Motor neuron (in vitro differentiated cells): Measurements from ENCODE around the gene BMX. TPM values are rescaled to one million over a fixed set of nuclear protein-coding genes. Genes with fewer than 3 reads are reported as not detected.

Experiments
- ATAC-seq, 8 experiments: fragments of 200-7000 bp; cut with Tn5 transposase; replicated peaks in 6 of 8; 2 replicates each; pipeline ENCODE4 v1.8.0; 2021; ENCODE audit warnings: mild to moderate bottlenecking in 8 of 8, moderate library complexity in 8 of 8
- H3K27ac ChIP-seq, 2 donors: fragments of 250-450 bp; sonication (Bioruptor Pico); 2 replicates each; pipeline ENCODE4 v1.9.0; 2021; ENCODE audit warnings: antibody characterized with exemption in 2 of 2, mild to moderate bottlenecking in 2 of 2, moderate library complexity in 1 of 2
- H3K4me1 ChIP-seq, 2 donors: fragments of 250-450 bp; sonication (Bioruptor Pico); replicated peaks in 1 of 2; 2 replicates each; pipeline ENCODE4 v1.6.1; 2021; ENCODE audit warnings: antibody characterized with exemption in 2 of 2, mild to moderate bottlenecking in 2 of 2, moderate library complexity in 1 of 2
- H3K4me3 ChIP-seq, 5 donors: fragments of 250-450 bp; sonication (Bioruptor Pico); 2 replicates each; pipeline ENCODE4 v1.9.0; 2021; ENCODE audit warnings: antibody characterized with exemption in 5 of 5, mild to moderate bottlenecking in 5 of 5, moderate library complexity in 4 of 5
- WGBS, 10 experiments: fragments of 450-650 bp; shearing (Covaris generic); methylation state at CpG; one replicate each; pipeline ENCODE4 v1.0.0; 2022; 5-methylcytosine and 5-hydroxymethylcytosine counted together
- in situ Hi-C, 9 experiments: fragments of 400-800 bp; cut with MboI; loops; one replicate each; pipeline ENCODE4 v1.15.0; 2021; ENCODE audit warnings: low sequenced_read_pairs in 9 of 9, low pct_unique_long_range_greater_than_20kb in 2 of 9; ENCODE audit not compliant: unreplicated experiment in 9 of 9
- total RNA-seq, 8 experiments: library from RNA; unstranded; fragments of 300-600 nt; gene quantifications; 2 replicates each; pipeline versions ENCODE4 v1.2.3 to v1.2.4, GENCODE V29; 2022

Gene BMX
- total RNA-seq, 8 experiments from 2014 or later, result 0.05 to 1.4 (median 0.18) TPM; not detected in 4

DNA sequence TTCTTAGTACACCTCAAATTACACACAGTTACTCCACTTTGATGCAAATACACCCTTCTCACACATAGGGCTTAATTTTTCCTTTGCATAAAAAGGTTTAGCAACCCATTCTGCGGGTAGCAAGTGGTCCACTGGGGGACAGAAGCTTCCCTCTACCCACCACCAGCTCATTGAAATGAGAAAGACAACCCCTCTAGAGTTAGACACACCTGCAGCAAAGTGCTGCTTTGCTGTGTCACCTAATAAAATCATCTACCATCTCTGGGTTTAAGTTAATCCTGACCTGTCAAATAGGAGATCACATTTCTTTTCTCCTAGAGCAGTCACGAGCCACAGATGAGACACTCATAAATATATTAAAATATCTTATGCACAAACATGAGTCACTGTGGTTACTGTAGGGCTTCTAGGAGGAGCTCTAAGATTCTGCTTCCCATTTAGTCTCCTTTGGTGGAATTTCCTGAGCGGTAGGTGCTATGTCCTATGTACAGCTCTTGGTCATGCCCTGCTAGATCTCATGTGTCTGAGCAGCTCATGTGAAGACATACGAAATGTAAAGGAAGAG, 11.9 kb downstream of the BMX start:
- no peaks in the 10 kb centered on the region for H3K4me1 ChIP-seq
- 0 to 100% (median 60%) methylated on average over 1 to 4 of the region's 4 CpGs; no CpG with 5 or more reads in 5 of the 10 experiments for WGBS, 10 experiments
- H3K4me3 ChIP-seq, result no peak overlapping the region
- peak in 3 of 8 experiments; percentile 99 to 100 (median 100) for ATAC-seq
- in situ Hi-C loops, result no loop called here
- no peak overlapping the region for H3K27ac ChIP-seq

- no peak for ATAC-seq
- Histone ChIP-seq H3K4me3 (no peak overlapping the region), H3K27ac (no peak overlapping the region), H3K4me1 (no peaks in the 10 kb centered on the region)
- 17 to 100% (median 40%) methylated on average over 1 of the region's 1 CpG; no CpG with 5 or more reads in 5 of the 10 experiments for WGBS, 10 experiments
- in situ Hi-C loops, result no loop called here
These were observed 13.7 kb downstream of the BMX start for GRCh38 chrX:15514279-15514678.

DNA sequence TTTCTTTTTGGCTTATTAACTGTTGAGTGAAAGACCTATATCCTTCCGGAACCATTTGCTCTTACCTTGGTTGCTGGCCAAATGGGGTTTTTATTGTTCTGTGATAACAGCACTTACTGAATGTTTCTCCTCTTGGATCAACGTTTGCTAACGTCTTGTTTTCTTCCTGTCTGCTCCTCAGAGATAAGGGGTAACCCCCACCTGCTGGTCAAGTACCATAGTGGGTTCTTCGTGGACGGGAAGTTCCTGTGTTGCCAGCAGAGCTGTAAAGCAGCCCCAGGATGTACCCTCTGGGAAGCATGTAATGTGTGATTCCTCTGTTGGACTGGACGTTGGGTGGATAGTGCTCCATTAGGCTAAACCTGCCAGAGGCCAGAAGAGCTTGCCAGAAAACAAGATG, 15.3 kb downstream of the BMX start:
- Histone ChIP-seq H3K4me1 (no peaks in the 10 kb centered on the region), H3K4me3 (no peak overlapping the region), H3K27ac (no peak overlapping the region)
- ATAC-seq, result no peak
- WGBS, 10 experiments, result 55 to 100% (median 85%) methylated on average over 1 to 4 of the region's 6 CpGs; no CpG with 5 or more reads in 4 of the 10 experiments
- in situ Hi-C loops, result no loop called here

DNA sequence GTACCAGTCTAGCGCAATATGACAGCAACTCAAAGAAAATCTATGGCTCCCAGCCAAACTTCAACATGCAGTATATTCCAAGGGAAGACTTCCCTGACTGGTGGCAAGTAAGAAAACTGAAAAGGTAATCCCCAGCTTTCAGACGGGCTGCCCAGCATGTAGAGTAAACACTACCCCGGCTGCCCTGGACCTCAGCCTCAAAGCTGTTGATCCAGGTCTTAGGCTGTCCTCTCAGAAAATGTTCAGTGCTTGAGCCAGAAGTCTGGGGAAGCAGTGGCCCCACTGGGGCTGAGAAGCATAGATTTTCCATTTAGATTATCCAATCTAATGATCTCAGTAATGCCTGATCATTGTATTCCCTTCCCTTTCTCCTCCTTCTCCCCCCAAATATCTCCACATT, 21.9 kb downstream of the BMX start:
- ATAC-seq, result no peak
- H3K4me1 ChIP-seq, result no peaks in the 10 kb centered on the region
- H3K27ac ChIP-seq, result no peak overlapping the region
- no peak overlapping the region for H3K4me3 ChIP-seq
- 60 to 100% (median 89%) methylated on average over 1 to 2 of the region's 3 CpGs; no CpG with 5 or more reads in 6 of the 10 experiments for WGBS, 10 experiments
- in situ Hi-C loops, result no loop called here

GRCh38 chrX:15523088-15523487, 22.5 kb downstream of the BMX start:
- no peaks in the 10 kb centered on the region for H3K4me1 ChIP-seq
- ATAC-seq, result no peak
- H3K27ac ChIP-seq, result no peak overlapping the region
- H3K4me3 ChIP-seq, result no peak overlapping the region
- in situ Hi-C loops, result no loop called here

- Histone ChIP-seq H3K4me3 (no peak overlapping the region), H3K27ac (no peak overlapping the region), H3K4me1 (no peaks in the 10 kb centered on the region)
- in situ Hi-C loops, result no loop called here
- no peak for ATAC-seq
These were observed 23.8 kb downstream of the BMX start for GRCh38 chrX:15524417-15524816.

DNA sequence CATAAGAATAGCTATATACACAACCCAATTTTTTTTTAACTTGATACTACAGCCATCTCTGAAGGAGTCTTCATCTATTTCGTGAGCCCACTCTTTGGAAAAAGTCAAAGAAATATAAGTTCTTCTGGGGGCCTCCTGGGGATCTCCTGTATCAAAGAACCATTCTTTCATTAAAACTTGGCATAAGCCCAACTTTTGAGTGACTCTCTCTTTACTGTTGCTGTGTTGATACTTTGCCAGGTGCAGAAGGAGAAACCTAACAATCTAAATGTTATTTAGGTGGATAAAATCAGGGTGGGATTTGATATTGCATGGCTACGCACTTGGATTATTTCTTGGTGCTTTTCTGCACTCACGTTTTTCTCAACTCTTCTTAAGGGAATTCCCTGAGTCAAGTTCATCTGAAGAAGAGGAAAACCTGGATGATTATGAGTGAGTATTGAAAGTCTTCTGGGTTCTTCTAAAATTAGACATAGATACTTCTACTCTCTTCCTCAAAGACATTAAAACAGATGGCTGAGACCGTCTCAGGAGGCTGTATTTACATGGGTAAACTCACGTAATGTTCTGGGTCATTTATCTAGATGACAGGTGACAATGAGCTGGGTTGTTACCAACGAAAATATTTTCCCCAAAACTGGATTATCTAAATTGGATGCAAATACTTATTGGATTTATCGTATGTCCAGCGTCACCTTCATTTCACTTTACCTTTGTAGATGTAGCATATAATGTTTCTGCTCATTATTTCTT, 25.2 kb downstream of the BMX start:
- no peak overlapping the region for H3K4me3 ChIP-seq
- no peak overlapping the region for H3K27ac ChIP-seq
- H3K4me1 ChIP-seq, result no peaks in the 10 kb centered on the region
- WGBS, 10 experiments, result 40 to 100% (median 85%) methylated on average over 1 to 7 of the region's 8 CpGs; no CpG with 5 or more reads in 1 of the 10 experiments
- ATAC-seq, result no peak
- in situ Hi-C loops, result no loop called here

DNA sequence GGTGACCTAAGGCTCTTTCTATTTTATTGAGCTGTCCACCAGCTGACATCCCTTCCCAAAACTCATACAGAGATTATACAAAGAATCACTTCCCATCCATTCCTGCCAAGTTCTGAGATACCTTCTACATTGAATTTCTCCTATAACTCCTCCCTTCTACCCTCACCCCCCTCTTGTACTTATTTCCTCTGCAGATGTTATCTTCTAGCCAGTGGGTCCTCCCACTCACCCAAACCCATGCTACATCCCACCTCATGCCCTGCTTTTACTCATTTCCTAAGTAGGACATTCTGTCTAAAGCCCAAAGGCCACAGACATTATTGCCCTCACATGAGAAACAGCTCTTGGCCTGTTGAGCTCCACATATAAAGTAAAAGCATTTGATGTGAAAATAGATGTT, 28.6 kb downstream of the BMX start:
- no peak for ATAC-seq
- H3K4me1 ChIP-seq, result no peaks in the 10 kb centered on the region
- in situ Hi-C loops, result no loop called here
- no peak overlapping the region for H3K27ac ChIP-seq
- H3K4me3 ChIP-seq, result no peak overlapping the region

- WGBS, 10 experiments, result 83 to 94% methylated on average over 3 of the region's 6 CpGs; no CpG with 5 or more reads in 8 of the 10 experiments
- in situ Hi-C loops, result no loop called here
- H3K4me1 ChIP-seq, result no peaks in the 10 kb centered on the region
- ATAC-seq, result peak in 3 of 8 experiments; percentile 36 to 79 (median 59)
- H3K4me3 ChIP-seq, result no peak overlapping the region
- H3K27ac ChIP-seq, result no peak overlapping the region
These were observed 29.7 kb downstream of the BMX start for GRCh38 chrX:15530318-15530717.

GRCh38 chrX:15546745-15547144, 46.1 kb downstream of the BMX start:
- Histone ChIP-seq H3K27ac (no peak overlapping the region), H3K4me1 (no peaks in the 10 kb centered on the region), H3K4me3 (no peak overlapping the region)
- in situ Hi-C loops, result no loop called here
- WGBS, 10 experiments, result 80 to 100% (median 86%) methylated on average over 1 to 4 of the region's 5 CpGs; no CpG with 5 or more reads in 7 of the 10 experiments
- no peak for ATAC-seq

DNA sequence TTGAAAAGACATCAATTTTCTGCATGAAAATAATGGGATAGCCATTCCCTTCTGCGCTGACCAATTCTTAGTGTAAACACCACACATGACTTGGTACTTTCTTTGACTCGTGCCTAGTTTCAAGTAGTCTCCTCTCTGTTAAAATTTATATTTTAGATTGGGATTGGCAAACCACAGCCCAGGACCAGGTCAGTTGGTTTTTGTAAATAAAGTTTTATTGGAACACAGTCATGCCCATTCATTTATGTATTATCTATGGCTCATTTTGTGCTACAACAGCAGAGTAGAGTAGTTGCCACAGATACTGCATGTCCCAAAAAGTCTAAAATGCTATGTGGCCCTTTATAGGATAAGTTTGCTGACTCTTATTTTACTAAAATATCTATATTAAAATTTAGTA, 46.7 kb downstream of the BMX start:
- H3K27ac ChIP-seq, result no peak overlapping the region
- no peak for ATAC-seq
- H3K4me1 ChIP-seq, result no peaks in the 10 kb centered on the region
- WGBS, 10 experiments, result 0 to 100% (median 100%) methylated on average over 1 of the region's 2 CpGs; no CpG with 5 or more reads in 5 of the 10 experiments
- in situ Hi-C loops, result no loop called here
- no peak overlapping the region for H3K4me3 ChIP-seq

DNA sequence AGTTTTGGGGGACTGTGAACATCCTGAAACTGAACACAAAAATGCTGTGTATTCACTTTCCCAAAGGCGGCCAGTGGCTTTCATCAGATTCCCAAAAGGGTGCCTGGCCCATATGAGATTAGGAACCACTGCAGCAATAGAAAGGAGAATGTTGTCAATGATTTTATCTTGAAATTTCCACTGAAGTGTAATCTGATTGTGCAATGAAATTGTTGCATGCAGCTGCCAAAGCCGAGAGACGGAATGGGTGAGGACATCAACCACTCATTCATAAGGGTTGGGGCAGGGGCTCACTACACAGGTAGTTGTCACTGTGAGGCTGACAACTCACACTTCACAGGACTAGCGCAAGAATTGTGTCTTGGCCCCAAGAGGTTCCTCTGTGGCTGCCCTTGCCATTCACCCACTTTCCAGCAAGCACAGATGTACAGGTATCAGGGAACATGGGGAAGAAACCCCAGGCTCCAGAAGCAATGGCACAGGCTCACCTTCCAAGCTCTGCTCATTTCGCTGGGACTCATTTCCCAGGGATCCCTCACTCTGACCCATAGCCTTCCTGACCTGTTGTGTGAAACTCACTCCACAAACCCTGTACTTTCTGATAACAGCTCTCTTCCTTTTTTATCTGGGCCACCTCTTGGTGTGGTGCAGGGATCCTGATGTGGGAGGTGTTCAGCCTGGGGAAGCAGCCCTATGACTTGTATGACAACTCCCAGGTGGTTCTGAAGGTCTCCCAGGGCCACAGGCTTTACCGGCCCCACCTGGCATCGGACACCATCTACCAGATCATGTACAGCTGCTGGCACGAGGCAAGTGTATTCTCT, 48.8 kb downstream of the BMX start:
- no peak for ATAC-seq
- Histone ChIP-seq H3K4me1 (no peaks in the 10 kb centered on the region), H3K27ac (no peak overlapping the region), H3K4me3 (no peak overlapping the region)
- in situ Hi-C loops, result no loop called here
- 56 to 100% (median 89%) methylated on average over 1 to 7 of the region's 8 CpGs; no CpG with 5 or more reads in 3 of the 10 experiments for WGBS, 10 experiments

- Histone ChIP-seq H3K4me3 (no peak overlapping the region), H3K27ac (no peak overlapping the region), H3K4me1 (no peaks in the 10 kb centered on the region)
- peak in 1 of 8 experiments; percentile 75 for ATAC-seq
- in situ Hi-C loops, result no loop called here
- WGBS, 10 experiments, result 0 to 93% (median 50%) methylated on average over 1 to 3 of the region's 3 CpGs; no CpG with 5 or more reads in 5 of the 10 experiments
These were observed 58.6 kb downstream of the BMX start for GRCh38 chrX:15559227-15559626.
